Osteoblast (primary cell): ENCODE results near the gene BDNF. TPM values are rescaled to one million over a fixed set of nuclear protein-coding genes. Genes with fewer than 3 reads are reported as not detected.

ENCODE experiments used
- DNase-seq: peaks from one replicate; pipeline ENCODE4 v3.0.0; 2011; ENCODE audit warnings: low spot score, mixed read lengths; ENCODE audit not compliant: insufficient read length; ENCODE audit errors: missing footprints
- H2AFZ ChIP-seq: 2 replicates; pipeline ENCODE4 v1.6.0; 2011; ENCODE audit warnings: mild to moderate bottlenecking, low read length
- H3K27ac ChIP-seq: 2 replicates; pipeline ENCODE4 v1.5.1; 2011; ENCODE audit warnings: mild to moderate bottlenecking, low read depth, low read length, moderate library complexity
- H3K27me3 ChIP-seq: 2 replicates; pipeline ENCODE4 v1.6.0; 2012; ENCODE audit warnings: mild to moderate bottlenecking, control low read depth, inconsistent platforms, low read length, moderate library complexity; ENCODE audit not compliant: insufficient read depth
- H3K36me3 ChIP-seq: 2 replicates; pipeline ENCODE4 v1.5.1; 2011; ENCODE audit warnings: mild to moderate bottlenecking, low read length, control low read depth, moderate library complexity; ENCODE audit not compliant: insufficient read depth
- H3K4me1 ChIP-seq: 2 replicates; pipeline ENCODE4 v1.5.1; 2011; ENCODE audit warnings: mild to moderate bottlenecking, low read length, control low read depth, moderate library complexity; ENCODE audit not compliant: insufficient read depth
- H3K4me2 ChIP-seq: 2 replicates; pipeline ENCODE4 v1.6.0; 2011; ENCODE audit warnings: mild to moderate bottlenecking, low read length; ENCODE audit not compliant: insufficient read depth
- H3K4me3 ChIP-seq: fragments of 200-600 bp; sonication (generic); 3 replicates; pipeline ENCODE4 v1.5.1; 2012; ENCODE audit warnings: mild to moderate bottlenecking, low read length, inconsistent platforms; ENCODE audit not compliant: insufficient read depth
- H3K79me2 ChIP-seq: 2 replicates; pipeline ENCODE4 v1.6.0; 2012; ENCODE audit warnings: mild to moderate bottlenecking, low read length, control low read depth, inconsistent platforms; ENCODE audit not compliant: insufficient read depth
- H3K9me3 ChIP-seq: 2 replicates; pipeline ENCODE4 v1.5.1; 2011; ENCODE audit warnings: low read depth, low read length, control low read depth
- H4K20me1 ChIP-seq: 2 replicates; pipeline ENCODE4 v1.6.0; 2012; ENCODE audit warnings: mild to moderate bottlenecking, low read length, control low read depth; ENCODE audit not compliant: insufficient read depth
- CTCF ChIP-seq: IDR thresholded peaks from 2 replicates; pipeline ENCODE4 v1.5.1; 2011; ENCODE audit warnings: mild to moderate bottlenecking, low read depth, low read length, moderate library complexity; ENCODE audit errors: extremely low read depth
- total RNA-seq: library from RNA; depleted of rRNA; stranded (reverse); fragments of >200 nt; gene quantifications from 2 replicates; pipeline ENCODE4 v1.2.3, GENCODE V29; 2012

Gene BDNF
- total RNA-seq, 1 donor = 6.9 TPM

DNA sequence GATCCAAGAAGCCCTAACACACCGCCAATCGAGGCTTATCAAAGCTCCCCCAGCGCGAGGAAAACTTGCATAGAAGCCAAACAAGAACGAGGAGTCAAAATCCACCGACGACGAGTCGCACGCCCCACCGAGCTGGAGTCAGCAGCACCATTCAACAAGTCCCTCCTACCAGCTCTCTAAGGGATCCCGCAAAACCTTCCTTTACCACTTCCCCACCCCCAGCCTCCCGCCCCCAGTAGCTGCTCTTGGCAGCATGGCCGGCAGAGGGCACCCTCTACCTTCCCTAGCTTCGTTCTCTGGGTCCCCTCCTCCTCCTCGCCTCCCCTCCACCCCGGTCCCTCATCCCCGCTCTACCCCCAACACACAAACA is 1.4 kb downstream of the BDNF start:
- Histone ChIP-seq H3K27me3 (peaks cover 3% of the 10 kb centered on the region), H4K20me1 (peaks cover 13% of the 10 kb centered on the region), H2AFZ (peak overlapping the region; percentile 76), H3K36me3 (no peaks in the 10 kb centered on the region), H3K27ac (peak overlapping the region; percentile 88), H3K9me3 (no peaks in the 10 kb centered on the region), H3K79me2 (peaks cover 67% of the 10 kb centered on the region), H3K4me3 (peak overlapping the region; percentile 94), H3K4me2 (peak overlapping the region; percentile 89), H3K4me1 (peaks cover 40% of the 10 kb centered on the region)
- DNase-seq = peak; percentile 95
- TF ChIP-seq CTCF = peak; percentile 61

GRCh38 chr11:27697679-27698275 is 2.5 kb downstream of the BDNF start:
- peak overlapping the region; percentile 94 for H3K4me3 ChIP-seq
- peaks cover 45% of the 10 kb centered on the region for H3K4me1 ChIP-seq
- peak overlapping the region; percentile 76 for H3K27ac ChIP-seq
- H3K4me2 ChIP-seq = peak overlapping the region; percentile 89
- H3K9me3 ChIP-seq = no peaks in the 10 kb centered on the region
- TF ChIP-seq CTCF = no peak
- H3K36me3 ChIP-seq = peaks cover 2% of the 10 kb centered on the region
- peaks cover 22% of the 10 kb centered on the region for H4K20me1 ChIP-seq
- no peak for DNase-seq
- H3K79me2 ChIP-seq = peaks cover 78% of the 10 kb centered on the region
- H2AFZ ChIP-seq = no peak overlapping the region
- H3K27me3 ChIP-seq = peaks cover 3% of the 10 kb centered on the region

DNA sequence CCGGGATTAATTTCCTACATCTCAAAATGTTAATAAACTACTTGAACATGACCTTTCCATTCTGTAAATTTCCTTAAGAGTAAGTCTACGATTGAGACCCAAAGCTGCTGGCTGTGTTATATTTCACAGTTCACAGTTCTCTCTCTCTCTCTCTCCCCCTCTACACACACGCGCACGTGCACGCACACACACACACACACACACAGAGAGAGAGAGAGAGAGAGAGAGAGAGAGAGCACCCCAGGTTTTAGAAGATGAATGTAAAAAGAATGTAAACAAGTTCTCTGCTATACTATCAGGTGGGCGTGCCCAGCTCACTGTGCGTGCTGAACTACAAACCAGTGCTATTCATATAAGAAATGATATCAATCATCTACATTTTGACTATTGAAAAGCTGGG is 3.3 kb downstream of the BDNF start:
- H3K4me1 ChIP-seq = peaks cover 43% of the 10 kb centered on the region
- H3K27ac ChIP-seq = peak overlapping the region; percentile 76
- peaks cover 86% of the 10 kb centered on the region for H3K79me2 ChIP-seq
- peak overlapping the region; percentile 94 for H3K4me3 ChIP-seq
- peaks cover 7% of the 10 kb centered on the region for H3K36me3 ChIP-seq
- no peak for DNase-seq
- no peak for TF ChIP-seq CTCF
- H3K9me3 ChIP-seq = no peaks in the 10 kb centered on the region
- peaks cover 2% of the 10 kb centered on the region for H3K27me3 ChIP-seq
- peaks cover 29% of the 10 kb centered on the region for H4K20me1 ChIP-seq
- H3K4me2 ChIP-seq = peak overlapping the region; percentile 89
- H2AFZ ChIP-seq = no peak overlapping the region

GRCh38 chr11:27696115-27696514 is 4.1 kb downstream of the BDNF start:
- peak overlapping the region; percentile 94 for H3K4me3 ChIP-seq
- peaks cover 93% of the 10 kb centered on the region for H3K79me2 ChIP-seq
- H3K27me3 ChIP-seq = no peaks in the 10 kb centered on the region
- H3K4me2 ChIP-seq = peak overlapping the region; percentile 89
- H4K20me1 ChIP-seq = peaks cover 29% of the 10 kb centered on the region
- peaks cover 10% of the 10 kb centered on the region for H3K36me3 ChIP-seq
- H3K9me3 ChIP-seq = no peaks in the 10 kb centered on the region
- peaks cover 39% of the 10 kb centered on the region for H3K4me1 ChIP-seq
- TF ChIP-seq CTCF = no peak
- DNase-seq = no peak
- no peak overlapping the region for H2AFZ ChIP-seq
- peak overlapping the region; percentile 76 for H3K27ac ChIP-seq
